GM12878 (cell line): ENCODE data around the gene LDLRAD4. TPM values are rescaled to one million over a fixed set of nuclear protein-coding genes. Genes with fewer than 3 reads are reported as not detected.
A peak's percentile ranks its signal among the peaks of the same experiment; 100 is the strongest.

Experiments used
- ATAC-seq: fragments of 200-7000 bp; cut with Tn5 transposase; 3 replicates; pipeline ENCODE4 v1.9.1; 2020; ENCODE audit warnings: mild to moderate bottlenecking, moderate library complexity
- BruUV-seq: library from RNA; stranded (reverse); fragments of 400-500 nt; replicated peaks from 2 replicates; lab custom pipeline; 2021; lab: Mats Ljungman, UMichigan
- CTCF ChIA-PET: fragments of 300-600 bp; sonication (Branson Sonifier 250); formaldehyde crosslinking; extraction: SDS; loops from one replicate; lab custom pipeline; 2021; ENCODE audit warnings: inconsistent platforms; lab: Yijun Ruan, JAX
- POLR2A ChIA-PET: fragments of 350-600 bp; formaldehyde crosslinking; extraction: SDS; loops from one replicate; lab custom pipeline; 2021; ENCODE audit warnings: inconsistent platforms; lab: Charles Lee
- RAD21 ChIA-PET: fragments of 300-600 bp; sonication (Branson Sonifier 250); formaldehyde crosslinking; loops from one replicate; lab custom pipeline; 2023; ENCODE audit warnings: antibody characterized with exemption; ENCODE audit not compliant: unreplicated experiment; lab: Charles Lee
- SMC1A ChIA-PET: fragments of 300-600 bp; sonication (Branson Sonifier 250); formaldehyde crosslinking; loops from one replicate; lab custom pipeline; 2023; ENCODE audit not compliant: unreplicated experiment, uncharacterized antibody; lab: Charles Lee
- DNase-seq: peaks from one replicate; pipeline ENCODE4 v3.0.0-alpha.2; 2011; ENCODE audit warnings: low read depth, low spot score
- FAIRE-seq: peaks from 3 replicates; lab custom pipeline; 2011; peaks lifted over from hg19 to GRCh38; lab: Jason Lieb, UNC
- H2AFZ ChIP-seq: 2 replicates; pipeline ENCODE4 v1.6.0; 2011; ENCODE audit warnings: low read depth, low read length, control low read depth; ENCODE audit not compliant: control insufficient read depth
- H3K27ac ChIP-seq: 2 replicates; pipeline ENCODE4 v1.5.1; 2011; ENCODE audit warnings: control low read depth; ENCODE audit not compliant: control insufficient read depth, insufficient read depth
- H3K27me3 ChIP-seq, 2 experiments: replicated peaks in 1 of 2; 2 replicates each; pipeline versions ENCODE4 v1.6.0 to v1.6.1; 2011; ENCODE audit warnings: low read length in 1 of 2; ENCODE audit not compliant: control insufficient read depth in 2 of 2, insufficient read depth in 2 of 2
- H3K36me3 ChIP-seq, 2 experiments: 2 replicates each; pipeline ENCODE4 v1.5.1; 2011; ENCODE audit warnings: low read length in 1 of 2; ENCODE audit not compliant: control insufficient read depth in 2 of 2, insufficient read depth in 2 of 2
- H3K4me1 ChIP-seq: 2 replicates; pipeline ENCODE4 v1.6.1; 2011; ENCODE audit warnings: mild to moderate bottlenecking, low read length, moderate library complexity, mixed read lengths; ENCODE audit not compliant: control insufficient read depth, insufficient read depth
- H3K4me2 ChIP-seq: 2 replicates; pipeline ENCODE4 v1.6.0; 2011; ENCODE audit warnings: control low read depth; ENCODE audit not compliant: control insufficient read depth, insufficient read depth
- H3K4me3 ChIP-seq: fragments of 200-600 bp; sonication (generic); 2 replicates; pipeline ENCODE4 v1.5.1; 2016
- H3K79me2 ChIP-seq: 2 replicates; pipeline ENCODE4 v1.6.0; 2011; ENCODE audit warnings: low read length; ENCODE audit not compliant: control insufficient read depth, insufficient read depth
- H3K9ac ChIP-seq: 2 replicates; pipeline ENCODE4 v1.8.0; 2011; ENCODE audit warnings: low read length, control low read depth, mixed read lengths; ENCODE audit not compliant: control insufficient read depth, insufficient read depth
- H3K9me3 ChIP-seq: replicated peaks from 3 replicates; pipeline ENCODE4 v1.5.1; 2011; ENCODE audit warnings: mild to moderate bottlenecking, low read length; ENCODE audit not compliant: control insufficient read depth, insufficient read depth
- H4K20me1 ChIP-seq: 2 replicates; pipeline ENCODE4 v1.6.0; 2011; ENCODE audit not compliant: control insufficient read depth, insufficient read depth
- E2F4 ChIP-seq: IDR thresholded peaks from 2 replicates; pipeline ENCODE4 v1.6.1; 2012; ENCODE audit warnings: low read depth, low read length, improper control_type of control experiment
- FOXM1 ChIP-seq: IDR thresholded peaks from 2 replicates; pipeline ENCODE4 v1.6.1; 2012; ENCODE audit warnings: low read depth, mild to moderate bottlenecking, inconsistent platforms, low read length, moderate library complexity
- IRF5 ChIP-seq: fragments of 450-650 bp; IDR thresholded peaks from 2 replicates; pipeline ENCODE4 v1.6.1; 2017; ENCODE audit warnings: borderline replicate concordance
- NBN ChIP-seq: fragments of 450-650 bp; IDR thresholded peaks from 2 replicates; pipeline ENCODE4 v1.6.1; 2016
- SUZ12 ChIP-seq: fragments of 200-600 bp; sonication (generic); IDR thresholded peaks from one replicate; pipeline ENCODE4 v1.6.1; 2018; ENCODE audit warnings: antibody characterized with exemption, mild to moderate bottlenecking; ENCODE audit not compliant: unreplicated experiment
- WGBS: methylation state at CpG from one replicate; pipeline ENCODE4 v1.1.6; 2016; ENCODE audit warnings: low lambda C conversion rate; ENCODE audit not compliant: insufficient replicate concordance, insufficient coverage; ENCODE audit errors: missing lambda C conversion rate; 5-methylcytosine and 5-hydroxymethylcytosine counted together
- in situ Hi-C: fragments of 300-500 bp; cut with MboI; formaldehyde crosslinking; loops from 9 replicates; pipeline ENCODE4 v1.14.3; 2018; ENCODE audit warnings: mixed read lengths
- intact Hi-C: fragments of 100-400 bp; cut with micrococcal nuclease; formaldehyde crosslinking; loops from one replicate; pipeline ENCODE4 v1.14.2; 2022; ENCODE audit not compliant: unreplicated experiment
- polyA plus RNA-seq, 11 experiments: library from polyadenylated mRNA; depleted of rRNA in 4 of 11; unstranded in 6 of 11; stranded (reverse) in 5 of 11; fragments of >200 nt; fragmentation: Nextera tagmentation in 4 of 11; fragmentation: Illumina TruSeq in 1 of 11; extraction: Ambion mirVana in 4 of 11; extraction: Trizol in 1 of 11; gene quantifications; 1 replicate in 1 of 11; 2 replicates in 10 of 11; pipeline versions ENCODE4 v1.2.1 to v1.2.3, GENCODE V29; 2011 to 2016; ENCODE audit warnings: inconsistent platforms in 2 of 11, missing spikeins in 2 of 11, low read depth in 1 of 11
- total RNA-seq, 4 experiments: library from RNA; depleted of rRNA in 3 of 4; stranded (reverse); fragments of >200 nt in 3 of 4; fragmentation: Illumina TruSeq in 1 of 4; extraction: Trizol in 1 of 4; gene quantifications; 2 replicates each; pipeline versions ENCODE4 v1.2.1 to v1.2.3, GENCODE V29; 2013 to 2021

The LDLRAD4 gene
- total and polyA plus RNA-seq, 10 of the 15 experiments (the other 5 are each of a cell fraction or from before 2014, with no cell fraction given) = 2.7 to 16.8 (median 11.2) TPM

- no peak for TF ChIP-seq FOXM1
These were observed 158.3 kb downstream of the LDLRAD4 start (continued) for GRCh38 chr18:13376841-13377351.

GRCh38 chr18:13377496-13377895 lies 158.9 kb downstream of the LDLRAD4 start:
- Histone ChIP-seq H3K79me2 (no peaks in the 10 kb centered on the region), H3K4me2 (0 out of 2 replicates have a peak overlapping the region, but pooled peaks have one; percentile 3), H3K27ac (no peak overlapping the region), H3K9ac (no peak overlapping the region), H3K4me3 (no peak overlapping the region), H4K20me1 (no peaks in the 10 kb centered on the region), H3K36me3 (no peaks in the 10 kb centered on the region), H3K27me3 (no peaks in the 10 kb centered on the region), H2AFZ (no peak overlapping the region), H3K9me3 (no peaks in the 10 kb centered on the region), H3K4me1 (peaks cover 30% of the 10 kb centered on the region)
- no peak for ATAC-seq
- no TSS peak for BruUV-seq
- in situ Hi-C loops (no loop called here), intact Hi-C loops (loop anchor here (5.0 kb wide), 1 partner anchor 100 kb away; no protein-coding TSS in a partner anchor)
- SMC1A ChIA-PET = no interaction called here
- no peak for FAIRE-seq
- CTCF ChIA-PET = no interaction called here
- POLR2A ChIA-PET = no interaction called here
- RAD21 ChIA-PET = no interaction called here
- 62% methylated on average over 8 of the region's 8 CpGs for WGBS
- TF ChIP-seq SUZ12 (no peak), IRF5 (no peak), NBN (no peak)
- no peak for DNase-seq

GRCh38 chr18:13378150-13378549 lies 159.6 kb downstream of the LDLRAD4 start:
- no peak for FAIRE-seq
- in situ Hi-C loops = no loop called here
- Histone ChIP-seq H3K27me3 (no peaks in the 10 kb centered on the region; a peak in 1 of 4 replicates), H3K4me3 (no peak overlapping the region), H3K27ac (no peak overlapping the region), H3K4me2 (no peak overlapping the region), H3K9ac (no peak overlapping the region), H3K4me1 (peaks cover 27% of the 10 kb centered on the region), H3K9me3 (no peaks in the 10 kb centered on the region), H4K20me1 (no peaks in the 10 kb centered on the region), H3K79me2 (no peaks in the 10 kb centered on the region), H2AFZ (no peak overlapping the region), H3K36me3 (no peaks in the 10 kb centered on the region)
- ChIA-PET CTCF (no interaction called here), RAD21 (no interaction called here), SMC1A (interaction anchor here (1.4 kb wide), 1 partner anchor 30 kb away, joined by 3 read pairs; no protein-coding TSS in a partner anchor), POLR2A (no interaction called here)
- no peak for TF ChIP-seq E2F4
- no peak for ATAC-seq
- 65% methylated on average over 9 of the region's 9 CpGs for WGBS
- DNase-seq = no peak
- intact Hi-C loops = loop anchor here (5.0 kb wide), 1 partner anchor 101 kb away; no protein-coding TSS in a partner anchor
- BruUV-seq = no TSS peak
